ENCODE data around the gene R3HCC1L.

Gene R3HCC1L

DNA sequence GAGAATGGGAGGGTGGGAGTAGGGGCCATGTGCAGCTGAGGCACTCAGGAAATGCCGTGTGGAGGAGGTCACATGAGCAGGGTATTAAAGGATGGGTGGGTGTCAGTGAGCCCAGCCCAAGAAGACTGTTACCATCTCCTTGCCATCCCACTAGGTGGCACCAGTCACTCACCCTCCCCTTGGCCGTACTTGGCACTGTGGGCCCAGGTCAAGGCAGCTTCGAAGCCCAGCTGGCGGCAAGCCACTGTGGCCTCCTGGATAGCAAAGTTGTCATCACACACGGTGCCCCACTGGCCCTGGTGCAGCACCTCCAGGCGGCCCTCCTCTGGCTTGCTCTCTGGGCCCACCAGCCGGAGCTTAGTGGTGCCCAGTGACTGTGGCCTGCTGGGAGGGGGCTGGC is 128.1 kb downstream of the R3HCC1L start:
- no peak for DNase-seq

DNA sequence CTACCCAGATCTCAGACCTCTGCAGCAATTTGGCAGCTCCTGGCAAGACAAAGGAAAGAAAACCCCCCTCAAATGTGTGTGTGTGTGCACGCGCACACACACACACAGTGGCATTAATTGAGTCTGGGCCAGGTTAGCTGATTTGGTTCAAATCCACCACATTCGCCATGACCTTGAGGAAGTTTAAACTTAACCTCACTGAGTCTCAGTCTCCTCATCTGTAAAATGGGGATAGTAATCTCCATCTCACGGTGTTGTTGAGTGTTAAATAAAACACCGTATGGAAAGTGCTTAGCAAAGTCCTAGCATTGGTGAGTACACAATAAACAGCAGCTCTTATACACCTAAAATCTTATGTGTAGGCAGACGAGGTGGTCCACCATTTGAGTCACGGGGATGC is 128.6 kb downstream of the R3HCC1L start:
- no peak for DNase-seq

DNA sequence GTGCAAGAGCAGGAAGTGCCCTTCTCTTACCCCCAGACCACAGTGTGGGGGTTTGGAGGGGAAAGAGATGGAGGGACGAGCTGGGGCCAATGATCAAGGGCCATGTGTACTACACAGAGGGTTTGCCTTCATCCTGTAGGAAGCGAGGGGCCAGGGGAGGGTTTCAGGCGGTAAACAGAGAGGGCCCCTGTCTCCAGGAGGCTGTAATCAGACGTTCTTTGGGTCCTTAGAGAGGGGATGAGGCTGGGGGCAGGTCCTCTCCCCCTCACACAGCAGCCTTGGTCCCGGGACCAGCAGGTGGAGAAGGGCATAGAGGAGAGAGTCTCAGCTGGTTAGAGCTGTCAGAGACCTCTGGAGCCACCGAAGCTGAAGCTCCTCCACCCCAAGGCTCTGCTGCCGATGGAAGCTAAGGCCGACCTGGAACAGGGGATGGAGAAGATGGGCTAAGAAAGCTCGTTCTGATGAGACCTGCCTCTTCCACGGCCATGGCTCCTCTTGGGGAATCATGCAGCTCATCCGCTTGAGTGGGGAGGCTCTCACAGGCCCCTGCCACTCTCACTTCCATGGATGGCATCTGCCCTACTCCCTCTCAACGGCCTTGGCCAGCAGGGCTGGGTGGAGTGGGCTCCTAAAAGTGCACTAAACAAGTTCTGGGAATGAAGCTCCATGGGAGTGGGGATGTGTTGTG is 130.1 kb downstream of the R3HCC1L start:
- DNase-seq: no peak

DNA sequence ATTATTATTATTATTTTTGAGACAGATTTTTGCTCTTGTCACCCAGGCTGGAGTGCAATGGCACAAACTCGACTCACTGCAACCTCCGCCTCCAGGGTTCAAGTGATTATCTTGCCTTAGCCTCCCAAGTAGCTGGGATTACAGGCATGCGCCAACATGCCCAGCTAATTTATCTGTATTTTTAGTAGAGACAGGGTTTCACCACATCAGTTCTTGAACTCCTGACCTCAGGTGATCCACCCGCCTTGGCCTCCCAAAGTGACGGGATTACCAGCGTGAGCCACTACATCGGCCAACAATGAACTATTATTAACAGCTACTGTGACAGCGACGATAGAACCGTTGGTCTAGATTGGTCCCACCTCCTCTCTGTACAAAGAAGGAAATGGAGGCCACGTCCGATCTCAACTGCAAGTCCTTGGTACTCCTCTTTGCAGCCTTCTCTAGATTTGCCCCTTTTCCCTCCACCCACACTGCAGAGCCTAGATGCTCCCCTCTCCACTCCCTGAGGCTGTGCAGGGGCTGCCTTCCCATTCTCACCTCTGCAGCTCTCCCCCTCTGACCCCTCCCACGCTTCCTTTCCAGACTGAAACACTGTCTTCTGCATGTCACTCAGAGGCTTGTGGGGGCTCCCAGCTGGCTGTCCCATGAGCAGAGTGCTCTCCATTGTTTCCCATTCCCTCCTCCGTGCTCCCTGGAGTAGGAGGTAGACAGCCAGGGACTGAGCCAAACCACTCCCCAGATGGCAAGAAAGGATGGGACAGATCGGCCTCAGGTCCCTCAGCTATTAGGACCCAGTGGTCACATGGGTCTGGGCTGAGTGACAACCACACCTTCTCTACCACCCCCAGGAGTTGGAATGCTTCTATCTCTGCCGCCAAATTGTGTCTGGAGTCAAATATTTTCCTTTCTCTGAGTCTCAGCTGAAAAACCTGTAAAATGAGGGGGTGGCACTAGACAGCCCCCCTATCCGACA is 131.2 kb downstream of the R3HCC1L start:
- no peak for DNase-seq

DNA sequence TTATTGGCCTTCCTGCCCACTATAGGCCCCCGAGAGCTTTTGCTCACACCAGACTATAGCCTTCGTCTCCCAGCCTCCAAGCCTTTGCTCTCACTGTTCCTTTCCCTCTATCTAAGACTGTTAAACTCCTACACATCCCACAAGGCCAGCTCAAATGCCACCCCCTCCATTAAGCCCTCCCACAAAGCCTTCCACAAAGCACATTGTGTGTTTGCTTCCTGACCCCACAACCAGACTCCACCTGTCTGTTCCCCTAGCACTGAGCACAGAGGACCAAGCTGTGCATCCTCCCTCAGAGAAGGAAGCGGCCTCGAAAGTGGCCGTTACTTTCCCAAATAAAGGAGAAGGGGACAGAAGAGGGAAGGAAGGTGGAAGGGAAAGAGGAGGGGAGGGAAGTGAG is 132.2 kb downstream of the R3HCC1L start:
- no peak for DNase-seq

DNA sequence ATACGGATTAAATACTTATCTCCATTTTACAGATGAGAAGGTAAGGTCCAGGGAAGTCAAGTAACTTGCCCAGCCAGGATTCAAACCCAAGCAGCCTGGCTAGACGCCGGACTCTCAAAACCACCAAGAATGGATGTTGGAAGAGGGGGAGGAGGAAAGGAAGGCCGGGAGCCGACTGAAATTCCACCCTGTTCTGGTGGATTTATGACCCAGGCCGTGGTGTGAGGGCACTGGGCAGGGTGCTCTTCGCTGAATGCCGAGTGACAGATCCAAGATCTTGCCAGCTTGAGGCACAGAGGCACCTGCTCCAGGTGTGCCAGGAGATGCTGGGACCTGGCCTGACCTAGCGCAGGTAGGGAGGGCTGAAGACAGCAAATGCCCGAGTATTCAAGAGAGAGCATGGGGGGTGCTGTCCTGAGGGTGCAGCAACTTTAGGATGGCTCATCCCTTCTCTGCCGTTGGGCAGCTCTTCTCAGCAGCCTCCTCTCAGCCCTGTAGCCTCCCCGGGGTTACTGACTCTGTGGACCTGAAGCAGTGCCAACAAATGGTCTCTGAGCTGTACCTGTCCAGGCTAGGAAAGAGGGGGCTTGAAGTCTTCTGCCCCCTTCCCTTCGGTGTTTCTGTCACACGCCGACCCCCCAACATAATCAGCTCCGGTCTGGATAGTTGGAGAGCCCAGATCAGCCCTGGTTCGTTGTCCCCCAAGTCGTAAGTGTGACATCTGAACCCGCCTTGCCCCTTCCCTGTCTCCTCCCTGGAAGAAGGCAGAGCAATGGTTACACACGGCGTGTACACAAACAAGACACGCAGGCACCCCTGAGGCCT is 132.8 kb downstream of the R3HCC1L start:
- DNase-seq: no peak

DNA sequence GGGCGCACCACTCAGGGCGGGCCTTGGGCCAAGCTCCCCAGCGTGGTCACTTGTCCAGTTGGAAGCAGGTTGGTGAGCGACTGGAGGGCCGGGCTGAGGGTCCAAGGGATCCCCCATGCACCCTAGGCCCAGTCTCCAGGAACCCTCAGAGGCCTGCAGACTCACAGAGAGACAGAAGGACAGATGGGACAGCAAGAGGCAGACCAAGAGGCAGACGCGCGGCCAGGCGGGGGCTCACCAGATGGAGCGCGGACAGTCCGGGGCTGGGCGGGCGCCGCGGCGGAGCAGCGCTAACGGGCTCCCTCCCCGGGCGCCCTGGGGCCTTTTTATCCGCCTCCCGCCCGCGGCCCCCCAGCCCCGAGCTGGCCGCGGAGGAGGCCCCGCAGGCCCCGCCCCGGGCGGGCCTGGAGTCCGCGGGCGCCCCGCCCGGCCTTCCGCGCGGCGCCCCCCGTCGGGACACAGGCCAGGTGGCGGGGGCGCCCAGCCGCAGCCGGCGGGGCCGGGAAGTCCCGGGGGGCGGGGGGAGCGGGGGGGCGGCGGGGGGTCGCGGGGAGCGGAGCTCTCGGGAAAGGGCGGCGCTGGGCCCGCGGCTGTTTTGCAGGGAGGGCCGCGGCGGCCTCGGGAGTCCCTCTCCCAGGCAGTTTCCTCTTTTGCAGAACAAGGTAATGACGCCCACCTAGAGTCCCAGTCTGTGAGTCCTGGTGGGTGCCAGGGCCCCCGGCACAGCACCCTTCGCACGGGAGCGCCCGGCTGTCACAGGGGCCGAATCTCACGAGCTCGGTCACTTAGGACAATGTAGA is 133.6 kb downstream of the R3HCC1L start, which contains the start of gene LOXL4:
TSS of gene LOXL4 (minus strand) at position 301 of the 800 bp plus-strand sequence. CDS start 5,175 bp downstream, outside the sequence.
- DNase-seq: no peak

DNA sequence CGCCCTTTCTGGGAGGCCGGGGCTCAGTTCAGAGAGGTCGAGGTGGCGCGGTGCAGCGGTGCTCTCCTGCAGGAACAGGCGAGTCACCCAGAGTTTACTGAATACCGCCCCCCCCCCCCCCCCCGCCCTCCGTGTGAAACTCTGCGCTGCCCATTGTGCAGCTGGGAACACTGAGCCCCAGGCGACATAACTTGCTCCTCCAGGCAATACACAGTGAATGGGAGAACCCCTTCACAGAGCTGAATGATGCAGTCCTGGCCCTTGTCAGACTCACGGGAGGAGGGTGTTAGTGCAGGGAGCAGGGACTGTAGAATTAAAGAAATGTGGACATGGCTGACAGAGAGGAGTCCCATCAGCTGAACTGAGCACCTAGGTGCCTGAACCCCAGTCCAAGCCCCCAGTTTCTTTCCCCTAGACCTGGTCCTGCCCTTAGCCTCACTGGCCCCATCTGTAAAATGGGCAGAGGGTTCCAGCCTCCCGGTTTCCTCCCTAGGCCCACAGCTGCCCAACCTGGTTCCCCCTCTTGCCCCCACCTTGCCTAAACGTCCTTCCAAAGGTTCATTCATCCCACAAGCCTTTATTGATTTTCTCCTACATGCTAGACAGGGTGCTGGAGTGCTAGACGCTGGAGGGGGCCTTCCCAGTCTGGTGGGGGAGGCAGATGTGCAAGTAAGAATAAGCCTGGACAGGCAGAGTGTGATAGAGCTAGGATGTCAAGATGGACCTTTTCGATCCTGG is 134.4 kb downstream of the R3HCC1L start:
- no peak for DNase-seq

DNA sequence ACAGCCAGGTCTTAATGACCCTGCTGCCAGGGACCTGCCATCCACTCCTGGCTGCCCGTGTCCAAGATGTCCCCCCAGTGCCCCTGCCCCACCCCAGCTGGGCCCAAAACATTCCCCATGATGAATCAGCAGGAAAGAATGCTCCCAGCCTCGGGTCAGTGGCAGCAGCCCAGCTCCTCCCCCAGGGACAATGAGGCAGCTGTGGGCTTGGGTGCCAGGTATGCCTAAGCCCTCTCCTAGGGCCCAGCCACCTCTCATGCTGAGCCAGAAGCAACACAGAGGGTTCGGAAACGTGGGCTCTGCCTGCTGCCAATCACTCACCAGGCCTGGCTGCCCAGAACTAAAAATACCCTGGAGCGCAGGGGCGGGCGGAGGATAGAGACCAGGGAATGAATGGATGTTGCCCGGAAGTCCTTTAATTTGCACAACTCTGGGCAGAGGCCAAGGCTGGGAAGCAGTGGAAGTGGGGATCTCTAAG is 135.0 kb downstream of the R3HCC1L start:
- DNase-seq: no peak

DNA sequence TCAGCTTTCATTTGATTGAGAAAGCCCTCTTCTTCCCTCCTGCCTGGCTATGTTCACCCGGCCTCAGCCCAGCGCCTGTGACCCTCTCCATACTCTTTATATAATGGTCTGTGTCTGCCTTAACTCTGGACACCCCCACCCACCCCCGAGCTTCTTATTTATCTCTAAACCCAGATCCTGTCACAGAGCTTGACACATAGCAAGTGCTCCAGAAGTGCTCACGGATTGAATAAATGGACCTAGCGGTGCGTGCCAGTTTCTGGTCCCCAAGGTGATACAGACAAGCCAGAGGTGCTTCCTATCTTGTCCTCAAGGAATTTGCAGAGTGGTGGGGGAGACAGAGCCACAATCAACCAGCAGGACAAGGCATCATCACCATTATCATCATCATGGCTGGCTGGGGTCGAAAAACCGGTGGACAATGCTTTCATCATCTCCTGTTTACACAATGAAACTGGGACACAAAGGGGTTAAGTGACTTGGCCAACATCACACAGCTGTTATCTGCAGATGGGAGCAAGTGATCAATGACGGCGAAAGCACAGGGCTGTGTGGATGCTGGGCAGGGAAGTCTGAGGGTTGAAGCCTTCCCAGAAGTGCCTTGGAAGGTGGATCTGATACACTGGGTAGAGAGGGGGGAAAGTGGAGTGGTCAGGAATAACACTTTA is 135.8 kb downstream of the R3HCC1L start:
- DNase-seq: no peak

DNA sequence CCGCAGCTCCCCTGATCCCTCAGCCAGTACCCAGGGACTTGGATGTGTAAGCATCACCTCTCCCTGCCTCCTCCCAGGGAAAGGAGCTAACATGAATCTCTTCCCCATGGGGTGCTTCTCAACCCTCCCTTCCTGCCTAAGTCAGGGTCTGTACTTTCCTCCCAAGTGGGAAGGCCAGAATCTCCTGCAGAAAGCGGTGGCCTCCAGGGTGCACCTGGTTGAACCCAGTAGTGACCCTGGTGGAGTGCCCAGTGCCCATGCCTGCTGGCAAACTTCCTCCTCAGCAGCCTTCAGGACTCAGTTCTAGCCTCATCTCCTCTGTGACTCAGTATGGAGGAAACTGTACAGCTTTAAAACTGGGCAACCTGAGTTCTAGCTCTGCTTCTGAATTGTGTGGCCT is 136.3 kb downstream of the R3HCC1L start:
- no peak for DNase-seq

DNA sequence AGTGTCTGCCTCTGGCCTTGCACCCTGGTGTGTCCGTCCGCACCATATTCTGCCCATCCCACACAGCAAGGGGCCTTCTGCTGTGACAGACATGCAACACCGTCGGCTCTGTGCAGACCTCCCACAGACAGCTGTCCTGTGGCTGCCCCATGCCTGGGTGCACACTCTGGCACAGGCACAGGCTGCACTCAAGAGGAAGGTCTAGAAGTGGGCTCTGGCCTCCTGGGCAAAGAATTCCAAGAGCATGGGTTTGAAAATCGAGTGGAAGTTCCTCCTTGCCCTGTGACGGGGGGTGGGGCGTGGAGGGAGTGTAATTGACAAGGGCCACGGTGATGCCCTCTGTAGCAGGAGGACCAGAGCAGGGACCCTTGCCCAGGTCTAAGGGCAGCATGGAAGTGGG is 137.8 kb downstream of the R3HCC1L start:
- DNase-seq: no peak

DNA sequence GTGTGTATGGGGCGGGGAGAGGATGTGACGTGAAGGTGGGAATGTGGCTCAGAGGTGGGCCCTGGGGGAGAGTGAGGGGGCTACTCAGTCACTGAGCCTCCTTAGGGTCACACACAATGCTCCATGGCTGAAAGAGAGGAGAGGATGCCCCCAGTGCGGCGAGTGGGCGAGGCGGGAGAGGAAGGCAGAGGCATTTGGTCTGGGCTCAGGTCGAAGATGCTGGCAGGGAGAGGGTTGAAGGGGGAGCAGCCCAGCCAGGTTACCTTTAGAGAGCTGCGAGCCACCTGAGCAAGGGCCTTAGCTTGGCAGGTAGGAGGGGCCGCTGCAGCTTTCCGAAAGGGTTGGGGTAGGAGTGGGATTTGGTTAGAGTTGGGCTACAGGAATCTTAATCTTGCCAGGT is 138.2 kb downstream of the R3HCC1L start:
- DNase-seq: no peak

DNA sequence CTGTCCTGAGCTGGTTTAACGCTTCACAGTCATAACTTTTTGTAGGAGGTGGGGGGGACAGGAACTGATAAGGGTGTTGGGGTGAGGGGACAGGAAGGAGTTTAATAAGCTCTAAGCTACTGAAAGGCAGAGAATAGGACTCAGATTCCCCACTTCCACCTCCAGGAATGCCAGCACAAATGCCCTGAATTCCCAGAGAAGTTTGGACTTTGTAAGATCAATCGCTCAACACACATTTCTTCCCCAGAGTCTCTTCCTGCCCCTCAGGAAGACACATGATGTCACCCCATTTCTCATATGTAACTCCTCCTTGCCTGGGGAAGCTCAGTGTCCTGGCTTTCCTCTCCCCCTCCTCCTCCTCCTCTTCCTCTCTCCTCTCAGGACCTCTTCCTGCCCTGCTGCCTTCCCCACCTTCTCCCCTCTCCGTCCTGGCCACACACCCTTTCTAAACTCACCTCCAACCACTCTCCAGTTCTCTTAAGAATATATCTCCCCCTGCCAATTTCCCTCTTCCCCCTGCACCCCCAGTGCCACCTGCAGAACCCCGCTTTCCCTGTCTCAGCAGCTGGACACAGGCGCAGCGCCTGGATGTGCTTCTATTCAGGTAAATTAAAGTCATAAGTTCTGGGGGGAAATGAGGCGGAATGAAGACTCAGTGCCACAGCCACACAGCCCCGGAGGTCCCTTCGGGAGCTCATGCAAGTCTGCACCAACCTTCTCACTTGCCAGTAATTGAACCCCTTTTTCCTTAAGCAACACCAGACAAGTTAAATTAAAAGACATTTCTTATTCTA is 138.8 kb downstream of the R3HCC1L start:
- DNase-seq: no peak

DNA sequence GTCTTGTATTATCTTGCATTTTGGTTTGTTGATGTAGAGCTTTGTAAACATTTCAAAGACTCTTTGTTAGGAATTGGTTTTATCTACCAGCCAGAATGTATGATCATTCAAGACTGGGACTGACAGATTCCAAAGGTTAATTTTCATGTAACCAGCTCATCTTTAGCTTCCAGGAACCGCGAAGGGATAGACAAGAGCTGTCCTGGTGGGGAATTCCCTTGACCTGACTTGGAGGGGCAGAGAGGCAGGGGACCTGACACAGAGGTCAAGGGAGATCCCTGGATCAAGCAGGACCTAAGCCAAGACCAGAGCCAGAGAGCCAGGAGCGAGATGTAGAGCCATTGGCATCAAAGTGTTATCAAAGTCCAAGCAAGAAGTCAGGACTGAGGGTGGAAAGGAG is 140.1 kb downstream of the R3HCC1L start:
- DNase-seq: no peak

DNA sequence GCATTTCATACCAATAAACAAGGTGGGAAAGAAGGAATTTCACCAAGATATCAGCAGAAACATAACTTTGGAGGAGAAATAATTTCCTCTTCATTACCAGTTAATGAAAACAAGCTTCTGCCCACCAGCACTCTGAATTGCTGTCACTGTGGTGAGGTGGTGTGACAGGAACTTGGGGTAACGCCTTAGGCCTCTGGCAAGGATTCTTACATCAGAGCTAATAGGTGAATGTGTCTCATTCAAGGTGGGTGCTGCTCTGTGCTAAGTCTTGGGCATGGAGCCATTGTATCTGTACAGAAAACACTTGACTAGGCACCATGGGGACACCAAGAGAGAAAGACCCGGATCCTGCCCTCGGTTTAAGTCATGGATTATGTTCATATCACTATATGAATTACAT is 141.9 kb downstream of the R3HCC1L start:
- DNase-seq: no peak

DNA sequence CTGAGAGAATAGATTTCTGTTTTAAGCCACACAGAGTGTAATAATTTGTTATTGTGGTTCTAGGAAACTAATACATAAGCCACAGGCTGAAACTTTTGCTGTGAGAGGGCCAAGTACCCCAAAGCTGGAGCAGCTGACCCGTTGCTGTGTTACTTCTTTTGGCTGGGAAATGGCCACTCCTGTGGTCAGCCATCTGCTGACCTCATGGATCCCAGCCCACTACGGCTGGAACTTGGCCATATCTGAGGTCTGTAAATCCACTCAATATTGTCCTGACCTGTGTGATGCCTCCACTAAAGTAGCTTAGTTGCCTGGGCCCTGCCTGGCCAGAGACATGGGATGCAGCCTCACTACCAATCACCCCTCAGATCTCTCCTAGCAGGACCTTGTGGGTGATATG is 151.0 kb downstream of the R3HCC1L start:
- DNase-seq: no peak

DNA sequence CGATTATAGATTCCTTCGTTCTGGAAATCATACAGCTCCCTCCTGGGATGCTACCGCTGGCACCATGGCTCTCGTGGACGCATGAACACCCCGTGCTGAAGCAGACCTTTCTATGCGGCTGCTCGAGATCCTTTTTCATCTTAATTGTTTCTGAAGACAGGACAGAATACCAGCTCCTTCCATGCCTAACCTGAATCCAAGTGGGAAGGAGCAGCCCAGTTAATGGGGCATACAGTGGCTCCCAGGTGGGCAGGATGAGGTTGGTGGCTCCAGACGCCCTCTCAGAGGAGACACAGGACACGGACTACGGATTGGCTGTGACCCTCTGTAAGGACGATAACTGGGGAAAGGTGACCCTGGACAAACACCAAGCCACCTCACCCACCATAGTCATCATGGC is 152.0 kb downstream of the R3HCC1L start:
- no peak for DNase-seq

DNA sequence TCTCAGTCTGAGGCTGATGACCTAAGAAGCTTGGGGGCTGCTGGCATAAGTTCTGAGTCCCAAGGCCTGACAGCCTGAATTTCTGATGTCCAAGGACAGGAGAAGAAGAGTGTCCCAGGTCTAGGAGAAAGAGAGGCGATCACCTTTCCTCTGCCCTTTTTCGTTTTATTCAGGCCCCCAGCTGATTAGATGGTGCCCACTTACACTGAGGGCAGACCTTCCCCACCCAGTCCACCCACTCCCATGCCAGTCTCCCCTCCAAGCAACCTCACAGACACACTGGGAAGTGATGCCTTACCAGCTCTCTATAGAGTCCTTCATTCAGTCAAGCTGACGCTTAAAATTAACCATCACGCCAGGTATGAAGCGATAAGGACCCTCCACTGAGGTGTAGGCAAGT is 152.9 kb downstream of the R3HCC1L start:
- DNase-seq: no peak

DNA sequence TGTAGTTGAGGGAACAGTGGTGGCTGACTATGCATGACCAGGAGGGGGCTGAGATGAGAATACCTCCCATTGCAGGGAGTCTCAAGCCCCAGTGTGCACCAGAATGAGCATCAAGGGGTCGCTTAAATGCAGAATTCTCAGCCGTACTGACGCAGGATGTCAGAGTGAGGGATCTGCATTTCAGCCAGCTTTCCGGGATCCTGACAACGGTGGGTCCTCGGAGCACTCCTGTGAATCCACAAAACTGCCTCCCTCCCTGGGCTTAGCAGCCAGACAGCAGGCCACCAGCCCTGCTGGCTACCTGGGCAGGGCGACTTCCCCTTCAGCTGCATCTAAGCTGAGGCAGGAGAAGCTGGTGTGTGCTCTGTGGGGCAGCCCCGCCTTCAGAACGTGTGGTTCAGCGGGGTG is 155.3 kb downstream of the R3HCC1L start:
- no peak for DNase-seq
